Amygdala (tissue), 56 donors: Measurements from ENCODE around the gene STING1.

Experiments used
- DNase-seq, 56 donors: peaks; one replicate each; lab custom pipeline; 2025; lab: John Stamatoyannopoulos, UW

The STING1 gene

GRCh38 chr5:139472386-139473030, 10.1 kb downstream of the STING1 start:
- no peak for DNase-seq

GRCh38 chr5:139470821-139471300, 11.7 kb downstream of the STING1 start, which contains the start of gene SMIM33:
SMIM33 (plus strand) TSS chr5:139471004; CDS start chr5:139471122, 118 bp downstream.
- DNase-seq: no peak

GRCh38 chr5:139468421-139468931, 14.1 kb downstream of the STING1 start:
- no peak for DNase-seq

- DNase-seq: no peak
Observed at GRCh38 chr5:139462586-139463276, 19.8 kb downstream of the STING1 start, which contains the start of gene ECSCR. ECSCR (minus strand) TSS chr5:139462743; CDS start chr5:139462670, 73 bp downstream.

GRCh38 chr5:139461698-139462097, 20.9 kb downstream of the STING1 start:
- no peak for DNase-seq

- DNase-seq: no peak
Observed at GRCh38 chr5:139461176-139461575, 21.4 kb downstream of the STING1 start.

- no peak for DNase-seq
Observed at GRCh38 chr5:139460455-139460854, 22.1 kb downstream of the STING1 start.

GRCh38 chr5:139459451-139459934, 23.1 kb downstream of the STING1 start:
- DNase-seq: no peak

- DNase-seq: no peak
Observed at GRCh38 chr5:139458580-139459407, 23.8 kb downstream of the STING1 start.

GRCh38 chr5:139457653-139458306, 24.8 kb downstream of the STING1 start:
- DNase-seq: no peak

GRCh38 chr5:139457241-139457640, 25.3 kb downstream of the STING1 start:
- DNase-seq: no peak

GRCh38 chr5:139456776-139457175, 25.8 kb downstream of the STING1 start:
- no peak for DNase-seq

GRCh38 chr5:139454568-139455290, 27.8 kb downstream of the STING1 start:
- no peak for DNase-seq

GRCh38 chr5:139453683-139454567, 28.6 kb downstream of the STING1 start:
- no peak for DNase-seq

GRCh38 chr5:139451878-139452660, 30.5 kb downstream of the STING1 start:
- DNase-seq: no peak

GRCh38 chr5:139451176-139451575, 31.4 kb downstream of the STING1 start:
- DNase-seq: no peak

- no peak for DNase-seq
Observed at GRCh38 chr5:139446956-139447779, 35.4 kb downstream of the STING1 start.
